Measurements from ENCODE around the gene EFNA2.
"Not testable (repeated sequence)": the region's sequence is repeated elsewhere in the genome, so short reads cannot be mapped to it uniquely, and the experiment has no call there.

Gene EFNA2

GRCh38 chr19:1298235-1298634 lies 12.6 kb downstream of the EFNA2 start:
- no peak for DNase-seq (ENCODE audit: low spot score)

GRCh38 chr19:1299801-1300200 lies 14.1 kb downstream of the EFNA2 start:
- no peak for DNase-seq (ENCODE audit: low spot score)

GRCh38 chr19:1300744-1301490 lies 15.2 kb downstream of the EFNA2 start:
- no peak for DNase-seq (ENCODE audit: low spot score)

GRCh38 chr19:1302533-1303239 lies 17.0 kb downstream of the EFNA2 start:
- DNase-seq (ENCODE audit: low spot score): no peak

DNA sequence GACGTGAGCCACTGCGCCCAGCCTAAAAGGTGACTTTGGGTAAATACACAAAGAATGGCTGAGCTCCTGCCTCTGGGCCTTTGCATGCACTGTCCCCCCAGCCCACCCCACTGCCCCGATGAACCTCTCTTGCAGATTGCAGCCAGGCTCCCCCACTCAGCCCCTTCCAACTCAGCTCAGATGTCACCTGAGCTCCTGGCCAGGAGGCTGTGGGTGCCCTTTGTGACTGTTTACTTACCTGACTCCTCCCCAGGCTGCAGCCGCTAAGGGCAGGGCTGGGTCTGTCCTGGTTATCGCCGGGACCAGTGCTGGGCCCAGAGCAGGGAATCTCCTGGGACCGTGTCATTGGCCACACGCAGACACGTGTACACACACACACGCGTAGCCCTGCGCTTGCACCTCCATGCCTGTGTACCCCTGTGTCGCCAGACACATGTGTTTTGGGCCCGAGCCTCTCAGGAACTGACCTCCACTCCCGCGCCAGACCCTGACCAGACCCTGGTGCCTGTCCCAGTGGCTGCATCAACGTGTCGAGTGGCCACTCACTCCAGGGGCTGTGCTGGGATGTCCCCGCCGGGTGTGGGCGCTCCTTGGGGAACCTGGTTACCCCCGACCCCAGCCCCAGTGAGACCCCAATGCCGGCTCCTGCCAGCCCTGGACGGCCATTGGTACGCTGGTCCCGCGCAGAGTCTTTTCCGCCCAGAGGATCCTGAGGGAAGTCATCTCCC lies 18.7 kb downstream of the EFNA2 start:
- DNase-seq (ENCODE audit: low spot score): no peak

DNA sequence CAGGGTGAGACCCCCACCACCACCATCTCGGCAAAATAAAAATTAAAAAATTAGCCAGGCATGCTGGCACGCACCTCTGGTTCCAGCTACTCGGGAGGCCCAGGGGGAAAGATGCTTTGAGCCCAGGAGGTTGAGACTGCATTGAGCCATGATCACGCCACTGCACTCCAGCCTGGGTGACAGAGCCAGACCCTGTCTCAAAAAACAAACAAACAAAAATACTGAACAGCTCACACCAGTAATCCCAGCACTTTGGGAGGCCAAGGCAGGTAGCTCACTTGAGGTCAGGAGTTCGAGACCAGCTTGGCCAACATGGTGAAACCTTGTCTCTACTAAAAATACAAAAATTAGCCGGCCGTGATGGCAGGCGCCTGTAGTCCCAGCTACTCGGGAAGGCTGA lies 19.7 kb downstream of the EFNA2 start:
- DNase-seq (ENCODE audit: low spot score): not testable (repeated sequence)

- no peak for DNase-seq (ENCODE audit: low spot score)
These were observed 21.6 kb downstream of the EFNA2 start for GRCh38 chr19:1307320-1307719.

DNA sequence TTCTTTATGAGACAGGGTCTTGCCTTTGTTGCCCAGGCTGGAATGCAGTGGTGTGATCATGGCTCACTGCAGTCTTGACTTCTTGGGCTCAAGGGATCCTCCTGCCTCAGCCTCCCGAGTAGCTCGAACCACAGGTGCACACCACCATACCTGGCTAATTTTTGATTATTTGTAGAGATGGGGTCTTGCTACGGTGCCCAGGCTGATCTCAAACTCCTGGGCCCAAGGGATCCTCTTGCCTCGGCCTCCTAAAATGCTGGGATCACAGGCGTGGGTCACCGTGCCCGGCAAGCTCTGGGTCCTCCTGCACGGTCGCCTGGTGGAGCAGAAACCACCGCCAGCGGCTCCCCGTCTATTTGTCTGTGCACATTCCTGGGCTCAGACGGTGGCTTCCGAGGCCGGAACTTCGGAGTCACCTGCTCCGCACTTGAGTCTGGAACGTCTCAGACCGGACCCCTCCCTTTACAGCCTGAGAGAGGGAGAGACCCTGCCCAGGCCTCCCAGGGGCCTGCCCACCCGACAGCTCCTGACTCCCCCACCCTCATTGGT lies 22.2 kb downstream of the EFNA2 start:
- no peak for DNase-seq (ENCODE audit: low spot score)

DNA sequence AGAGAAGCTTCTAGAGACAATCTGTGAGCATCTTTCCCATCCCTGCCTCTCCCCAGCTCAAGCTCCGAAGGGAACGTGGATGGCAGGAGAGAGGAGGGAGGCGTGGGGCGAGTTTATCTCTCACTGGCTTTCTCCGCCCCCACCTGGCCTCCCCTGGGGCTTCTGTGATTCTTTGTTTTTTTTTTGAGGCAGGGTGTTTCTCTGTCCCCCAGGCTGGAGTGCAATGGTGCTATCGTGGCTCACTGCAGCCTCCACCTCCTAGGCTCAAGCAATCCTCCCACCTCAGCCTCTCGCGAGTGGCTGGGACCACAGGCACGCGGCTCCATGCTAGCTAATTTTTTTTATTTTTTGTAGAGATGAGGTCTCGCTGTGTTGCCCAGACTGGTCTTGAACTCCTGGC lies 23.0 kb downstream of the EFNA2 start:
- DNase-seq (ENCODE audit: low spot score): no peak

DNA sequence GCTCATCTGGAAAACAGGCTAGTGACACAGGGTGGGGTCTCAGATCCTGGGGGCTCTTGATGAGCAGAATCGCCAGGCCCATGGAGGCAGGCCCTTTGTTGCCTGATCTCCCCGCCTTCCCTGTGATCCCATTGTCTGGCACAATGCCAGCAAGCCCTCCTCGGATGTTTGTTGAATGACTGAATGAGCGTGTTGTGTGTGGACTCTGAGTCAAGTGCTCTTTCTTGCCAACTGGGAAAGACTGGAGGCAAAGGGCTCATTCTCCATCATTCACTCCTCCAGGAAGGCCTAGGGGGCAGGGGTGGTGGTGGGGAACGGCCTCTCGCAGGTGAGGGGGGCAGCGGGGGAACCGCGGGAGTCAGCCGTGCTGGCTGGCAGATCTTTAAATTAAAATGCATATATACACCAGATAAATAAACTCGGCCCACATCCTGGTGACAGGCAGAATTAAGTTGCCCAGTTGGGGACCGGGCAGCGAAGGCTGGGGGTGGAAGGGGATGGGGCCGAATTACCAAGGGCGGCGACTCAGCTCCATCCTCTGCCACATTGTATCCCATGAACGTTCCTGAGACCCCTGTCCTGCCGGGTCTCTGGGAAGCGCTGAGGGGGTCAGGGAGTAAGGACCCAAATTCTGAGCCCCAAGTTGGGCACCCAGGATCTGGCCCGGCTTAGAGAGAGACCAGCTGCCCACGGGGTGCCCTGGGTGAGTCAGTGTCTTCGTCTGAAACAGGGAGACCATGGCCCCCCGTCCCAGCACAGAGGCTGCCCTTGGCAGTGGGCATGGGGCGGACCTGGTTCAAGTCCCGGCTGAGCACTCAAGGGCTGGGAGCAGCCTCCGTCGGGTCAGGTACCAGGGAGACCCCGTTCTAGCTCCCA lies 24.5 kb downstream of the EFNA2 start:
- no peak for DNase-seq (ENCODE audit: low spot score)

DNA sequence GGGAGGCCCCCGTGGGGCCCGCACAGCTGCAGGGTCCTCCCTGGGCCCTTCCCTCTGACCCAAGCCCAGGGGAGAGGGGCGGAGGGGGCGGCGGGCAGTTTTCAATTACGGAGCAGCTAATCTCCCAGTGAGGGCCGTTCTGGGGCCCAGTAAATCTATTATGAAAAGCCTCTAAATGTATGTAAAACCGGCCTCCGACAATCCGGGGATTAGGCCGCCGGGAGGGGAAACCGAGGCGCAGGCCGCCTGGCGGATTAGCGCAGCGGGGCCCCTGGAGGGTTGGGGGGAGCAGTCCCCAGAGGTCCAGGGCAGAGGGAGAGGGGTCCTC lies 25.1 kb downstream of the EFNA2 start:
- DNase-seq (ENCODE audit: low spot score): no peak

DNA sequence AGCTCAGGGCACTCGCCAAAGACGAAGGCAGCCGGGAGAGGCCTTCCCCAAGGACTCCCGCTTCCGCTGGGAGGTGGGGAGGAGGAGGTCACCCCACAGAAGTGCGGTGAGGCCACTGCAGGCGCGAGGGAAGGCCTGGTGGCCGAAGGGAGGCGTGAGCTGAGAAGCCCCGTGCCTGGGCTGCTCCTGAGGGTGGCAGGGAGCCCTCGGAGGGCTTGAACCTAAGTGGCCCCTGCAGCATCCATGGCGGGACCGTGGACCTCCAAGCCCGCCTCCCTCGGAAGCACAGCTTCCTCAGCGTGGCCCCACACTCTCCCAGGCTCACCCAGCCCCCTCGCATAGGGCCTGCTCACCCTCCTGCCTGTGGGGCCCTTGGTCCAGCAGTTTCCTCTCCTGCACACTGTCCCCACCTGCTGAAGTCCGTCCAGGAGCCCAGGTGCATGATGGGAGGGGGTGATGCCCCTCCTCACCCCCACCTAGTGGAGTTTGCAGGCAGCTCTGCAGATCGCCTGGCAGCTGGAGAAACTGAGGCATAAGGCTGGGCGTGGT lies 25.9 kb downstream of the EFNA2 start:
- no peak for DNase-seq (ENCODE audit: low spot score)

GRCh38 chr19:1312767-1313694 lies 27.4 kb downstream of the EFNA2 start:
- no peak for DNase-seq (ENCODE audit: low spot score)

DNA sequence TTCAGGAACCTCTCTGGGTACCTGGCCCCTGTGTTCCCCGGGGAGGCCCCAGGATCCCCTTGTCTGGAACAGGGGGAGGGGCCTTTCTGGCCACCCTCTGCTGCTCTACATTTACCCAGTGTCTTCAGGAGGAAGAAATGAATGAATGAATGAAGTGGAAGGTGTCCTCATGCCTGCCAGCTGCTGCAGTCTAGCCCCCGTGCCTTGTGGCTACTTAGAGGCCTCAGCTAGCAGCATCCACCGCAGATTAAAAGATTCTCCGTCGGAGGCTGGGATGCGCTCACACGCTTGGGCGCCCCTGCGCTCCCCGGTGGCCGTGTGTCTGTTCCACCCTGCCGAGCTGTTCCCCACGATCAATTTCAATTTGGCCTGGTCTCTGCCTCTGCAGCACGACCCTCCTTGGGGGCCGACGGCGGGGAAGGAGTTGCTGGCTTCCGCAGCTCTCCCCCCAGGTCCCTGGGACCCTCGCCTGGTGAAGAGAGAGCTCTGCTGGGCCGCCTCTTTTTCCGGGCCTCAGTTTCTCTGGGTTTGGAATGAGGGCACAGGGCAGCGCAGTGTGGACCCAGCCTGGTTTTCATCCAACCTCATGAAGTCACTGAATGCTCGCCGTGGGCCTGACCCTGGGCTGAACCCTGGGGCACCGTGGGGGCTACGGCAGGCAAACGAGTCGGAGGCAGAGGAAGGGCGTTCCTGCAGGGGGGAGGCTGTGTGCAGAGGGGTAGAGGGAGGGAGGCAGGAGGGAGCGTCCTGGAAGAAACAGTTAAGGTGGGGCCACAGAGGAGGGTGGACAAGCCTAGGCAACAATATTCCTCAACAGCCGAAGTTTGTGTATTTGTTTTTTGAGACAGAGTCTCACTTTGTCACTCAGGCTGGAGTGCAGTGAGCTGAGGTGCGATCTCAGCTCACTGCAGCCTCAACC lies 28.3 kb downstream of the EFNA2 start:
- DNase-seq (ENCODE audit: low spot score): no peak

- DNase-seq (ENCODE audit: low spot score): no peak
These were observed 29.9 kb downstream of the EFNA2 start for GRCh38 chr19:1315470-1316166.

DNA sequence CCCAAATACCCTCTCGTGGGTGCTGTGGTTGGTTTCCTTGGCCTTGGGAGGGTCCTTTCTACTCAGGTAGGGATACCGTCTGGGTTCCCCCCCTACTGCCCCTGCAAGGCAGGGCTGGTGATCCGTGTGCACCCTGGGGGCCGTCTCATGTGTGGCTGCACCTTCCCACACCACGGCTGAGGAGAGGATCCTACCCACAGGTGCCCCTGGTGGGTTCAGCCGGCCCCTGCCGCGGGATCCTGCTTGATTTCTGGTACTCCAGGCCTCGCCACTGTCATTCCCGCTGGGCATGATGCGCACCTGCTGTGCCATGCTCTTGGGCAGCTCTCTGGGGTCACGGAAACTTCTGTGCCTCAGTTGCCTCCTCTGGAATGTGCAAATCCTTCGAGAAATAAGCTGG lies 30.8 kb downstream of the EFNA2 start:
- no peak for DNase-seq (ENCODE audit: low spot score)

DNA sequence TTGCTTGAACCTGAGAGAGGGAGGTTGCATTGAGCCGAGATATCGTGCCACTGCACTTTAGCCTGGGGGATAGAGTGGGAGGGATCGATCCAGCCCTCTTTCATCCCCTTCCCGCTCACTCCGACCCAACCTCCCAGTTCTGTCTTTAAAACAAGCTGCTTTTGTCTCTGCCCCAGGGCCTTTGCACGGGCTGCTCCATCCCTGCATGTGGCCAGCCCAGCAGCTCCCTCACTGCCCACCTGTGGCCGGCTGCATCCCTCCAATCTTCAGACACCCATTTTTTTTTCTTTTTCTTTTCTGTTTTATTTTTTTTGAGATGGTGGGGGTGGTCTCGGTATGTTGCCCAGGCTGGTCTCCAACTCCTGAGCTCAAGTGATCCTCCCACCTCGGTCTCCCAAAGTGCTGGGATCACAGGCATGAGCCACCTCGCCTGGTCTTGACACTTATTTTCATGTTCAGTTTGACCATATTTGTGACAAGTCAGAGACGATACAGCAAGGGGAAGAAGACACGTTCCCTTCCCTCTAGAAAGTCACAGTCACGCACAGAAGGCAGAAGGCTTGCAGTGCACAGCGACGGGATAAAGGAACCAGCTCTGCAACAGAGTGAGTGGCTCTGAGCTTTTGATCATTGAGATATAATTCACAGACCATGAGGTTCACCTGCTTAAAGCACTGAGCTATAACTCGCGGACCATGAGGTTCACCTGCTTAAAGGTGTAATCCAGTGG lies 31.8 kb downstream of the EFNA2 start:
- no peak for DNase-seq (ENCODE audit: low spot score)

Measured in hematopoietic multipotent progenitor cell treated with erythropoietin and hydrocortisone succinate and interleukin-3 and kit ligand, for 17 days (in vitro differentiated cells).